SU-DHL-6 (cell line): ENCODE measurements around the gene SUGCT.

Experiments
- CTCF ChIP-seq: fragments of 200-600 bp; sonication (generic); IDR thresholded peaks from one replicate; pipeline ENCODE4 v1.5.1; 2017; ENCODE audit warnings: antibody characterized with exemption, mild to moderate bottlenecking, low read length, moderate library complexity; ENCODE audit not compliant: insufficient read depth, poor library complexity, severe bottlenecking
- EZH2phosphoT487 ChIP-seq: fragments of 200-600 bp; sonication (generic), shearing (Covaris generic); conservative IDR thresholded peaks from 2 replicates; pipeline ENCODE4 v1.6.1; 2018; ENCODE audit warnings: mild to moderate bottlenecking, antibody characterized with exemption, low read length, moderate library complexity, mixed read lengths

GRCh38 chr7:40382145-40382544 is 247.3 kb downstream of the SUGCT start:
- no peak for TF ChIP-seq CTCF
- TF ChIP-seq EZH2phosphoT487: no peak
